Peyer's patch (tissue), 4 donors: ENCODE measurements around the gene ETV6.

ENCODE experiments used
- POLR2A ChIP-seq, 2 donors: fragments of 450-650 bp; IDR thresholded peaks; one replicate each; pipeline ENCODE4 v1.5.1; 2017; ENCODE audit warnings: antibody characterized with exemption in 2 of 2, mild to moderate bottlenecking in 2 of 2, moderate library complexity in 2 of 2
- TF ChIP-seq, protein P1 (sequence below), 6 experiments: fragments of 450-650 bp in 4 of 6; fragments of 200-600 bp in 2 of 6; sonication (generic) in 1 of 6; IDR thresholded peaks; one replicate each; pipeline ENCODE4 v1.5.1; 2017 to 2019; ENCODE audit warnings: antibody characterized with exemption in 6 of 6, mild to moderate bottlenecking in 3 of 6, moderate library complexity in 1 of 6

DNA sequence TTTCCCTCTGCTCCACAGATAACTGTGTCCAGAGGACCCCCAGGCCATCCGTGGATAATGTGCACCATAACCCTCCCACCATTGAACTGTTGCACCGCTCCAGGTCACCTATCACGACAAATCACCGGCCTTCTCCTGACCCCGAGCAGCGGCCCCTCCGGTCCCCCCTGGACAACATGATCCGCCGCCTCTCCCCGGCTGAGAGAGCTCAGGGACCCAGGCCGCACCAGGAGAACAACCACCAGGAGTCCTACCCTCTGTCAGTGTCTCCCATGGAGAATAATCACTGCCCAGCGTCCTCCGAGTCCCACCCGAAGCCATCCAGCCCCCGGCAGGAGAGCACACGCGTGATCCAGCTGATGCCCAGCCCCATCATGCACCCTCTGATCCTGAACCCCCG, 219.9 kb downstream of the ETV6 start:
- TF ChIP-seq POLR2A (IDR thresholded peaks at IDR 0.05) = no peak
- TF ChIP-seq, protein P1, sequence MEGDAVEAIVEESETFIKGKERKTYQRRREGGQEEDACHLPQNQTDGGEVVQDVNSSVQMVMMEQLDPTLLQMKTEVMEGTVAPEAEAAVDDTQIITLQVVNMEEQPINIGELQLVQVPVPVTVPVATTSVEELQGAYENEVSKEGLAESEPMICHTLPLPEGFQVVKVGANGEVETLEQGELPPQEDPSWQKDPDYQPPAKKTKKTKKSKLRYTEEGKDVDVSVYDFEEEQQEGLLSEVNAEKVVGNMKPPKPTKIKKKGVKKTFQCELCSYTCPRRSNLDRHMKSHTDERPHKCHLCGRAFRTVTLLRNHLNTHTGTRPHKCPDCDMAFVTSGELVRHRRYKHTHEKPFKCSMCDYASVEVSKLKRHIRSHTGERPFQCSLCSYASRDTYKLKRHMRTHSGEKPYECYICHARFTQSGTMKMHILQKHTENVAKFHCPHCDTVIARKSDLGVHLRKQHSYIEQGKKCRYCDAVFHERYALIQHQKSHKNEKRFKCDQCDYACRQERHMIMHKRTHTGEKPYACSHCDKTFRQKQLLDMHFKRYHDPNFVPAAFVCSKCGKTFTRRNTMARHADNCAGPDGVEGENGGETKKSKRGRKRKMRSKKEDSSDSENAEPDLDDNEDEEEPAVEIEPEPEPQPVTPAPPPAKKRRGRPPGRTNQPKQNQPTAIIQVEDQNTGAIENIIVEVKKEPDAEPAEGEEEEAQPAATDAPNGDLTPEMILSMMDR (IDR thresholded peaks at IDR 0.05) = no peak
